Vagina (tissue), 2 donors: ENCODE measurements around the gene KCNIP4.

Experiments
- POLR2A ChIP-seq, 2 donors: fragments of 450-650 bp; IDR thresholded peaks; one replicate each; pipeline ENCODE4 v1.6.1; 2017; ENCODE audit warnings: antibody characterized with exemption in 2 of 2, mild to moderate bottlenecking in 2 of 2, moderate library complexity in 2 of 2
- POLR2AphosphoS5 ChIP-seq, 2 donors: sonication (generic); formaldehyde crosslinking; IDR thresholded peaks; one replicate each; pipeline ENCODE4 v1.9.0; 2017; ENCODE audit warnings: antibody characterized with exemption in 2 of 2, mild to moderate bottlenecking in 2 of 2, low read depth in 1 of 2; ENCODE audit not compliant: insufficient read depth in 1 of 2
- TF ChIP-seq, protein P1 (sequence below), 3 experiments: fragments of 450-650 bp in 2 of 3; fragments of 200-600 bp in 1 of 3; sonication (generic) in 1 of 3; IDR thresholded peaks; one replicate each; pipeline ENCODE4 v1.5.1; 2017 to 2019; ENCODE audit warnings: antibody characterized with exemption in 3 of 3, mild to moderate bottlenecking in 2 of 3, moderate library complexity in 2 of 3

DNA sequence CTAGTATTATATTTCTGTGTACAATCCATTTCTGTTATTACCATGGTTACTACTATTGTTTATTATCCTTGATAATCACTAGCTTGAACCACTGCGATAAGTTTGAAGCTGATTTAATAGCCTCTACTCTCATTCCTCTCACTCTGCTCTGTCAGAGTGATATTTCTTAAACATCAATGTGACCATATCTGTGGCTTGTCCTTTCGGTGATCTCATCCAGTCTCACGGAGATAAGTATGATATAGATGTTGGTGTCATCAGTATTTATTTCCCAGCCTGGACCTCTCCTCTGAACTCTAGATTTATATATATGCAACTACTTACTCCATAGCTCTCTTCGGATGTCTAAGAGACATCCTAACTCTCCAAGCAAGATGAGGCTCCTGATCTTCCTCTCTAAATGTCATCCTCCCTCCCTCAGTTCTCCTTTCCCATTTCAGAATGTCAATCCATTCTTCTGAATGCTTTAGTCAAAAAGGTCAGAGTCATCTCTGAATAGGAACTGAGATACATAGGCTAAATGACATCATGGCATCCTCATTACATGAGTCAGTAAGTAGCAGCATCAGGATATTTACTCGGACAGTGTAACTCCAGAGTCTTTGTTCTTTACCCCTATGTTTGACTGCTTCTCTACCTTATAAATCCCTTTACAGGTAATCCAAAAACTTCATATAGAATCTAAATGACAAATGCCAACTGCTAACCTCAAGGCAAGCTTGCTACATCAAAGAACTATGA, 1118.8 kb downstream of the KCNIP4 start:
- TF ChIP-seq, protein P1, sequence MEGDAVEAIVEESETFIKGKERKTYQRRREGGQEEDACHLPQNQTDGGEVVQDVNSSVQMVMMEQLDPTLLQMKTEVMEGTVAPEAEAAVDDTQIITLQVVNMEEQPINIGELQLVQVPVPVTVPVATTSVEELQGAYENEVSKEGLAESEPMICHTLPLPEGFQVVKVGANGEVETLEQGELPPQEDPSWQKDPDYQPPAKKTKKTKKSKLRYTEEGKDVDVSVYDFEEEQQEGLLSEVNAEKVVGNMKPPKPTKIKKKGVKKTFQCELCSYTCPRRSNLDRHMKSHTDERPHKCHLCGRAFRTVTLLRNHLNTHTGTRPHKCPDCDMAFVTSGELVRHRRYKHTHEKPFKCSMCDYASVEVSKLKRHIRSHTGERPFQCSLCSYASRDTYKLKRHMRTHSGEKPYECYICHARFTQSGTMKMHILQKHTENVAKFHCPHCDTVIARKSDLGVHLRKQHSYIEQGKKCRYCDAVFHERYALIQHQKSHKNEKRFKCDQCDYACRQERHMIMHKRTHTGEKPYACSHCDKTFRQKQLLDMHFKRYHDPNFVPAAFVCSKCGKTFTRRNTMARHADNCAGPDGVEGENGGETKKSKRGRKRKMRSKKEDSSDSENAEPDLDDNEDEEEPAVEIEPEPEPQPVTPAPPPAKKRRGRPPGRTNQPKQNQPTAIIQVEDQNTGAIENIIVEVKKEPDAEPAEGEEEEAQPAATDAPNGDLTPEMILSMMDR (IDR thresholded peaks at IDR 0.05) = no peak
- no peak for TF ChIP-seq POLR2AphosphoS5 (IDR thresholded peaks at IDR 0.05; ENCODE audit: insufficient read depth in 1 of 2, low read depth in 1 of 2)
- TF ChIP-seq POLR2A (IDR thresholded peaks at IDR 0.05) = no peak
